Measurements from ENCODE around the gene PLXDC2.

DNA sequence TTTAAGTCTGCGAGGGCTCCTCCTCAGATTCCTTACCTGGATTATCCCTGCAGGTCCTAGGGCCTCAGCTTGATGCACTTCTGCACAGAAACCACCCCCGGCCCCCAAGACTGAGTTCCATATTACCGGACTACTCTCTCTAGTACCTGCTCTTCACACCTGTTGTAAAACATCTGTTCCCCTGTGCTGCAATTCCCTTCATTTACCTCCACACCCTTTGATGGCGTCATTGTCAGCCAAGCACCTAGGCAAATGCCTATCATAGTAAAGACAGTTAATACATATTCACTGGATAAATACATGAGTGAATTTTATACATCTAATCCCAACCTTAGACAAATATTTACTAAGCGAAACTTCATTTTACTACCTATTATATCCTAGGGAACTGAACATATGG lies 275.5 kb downstream of the PLXDC2 start:
- TF ChIP-seq, protein P1, sequence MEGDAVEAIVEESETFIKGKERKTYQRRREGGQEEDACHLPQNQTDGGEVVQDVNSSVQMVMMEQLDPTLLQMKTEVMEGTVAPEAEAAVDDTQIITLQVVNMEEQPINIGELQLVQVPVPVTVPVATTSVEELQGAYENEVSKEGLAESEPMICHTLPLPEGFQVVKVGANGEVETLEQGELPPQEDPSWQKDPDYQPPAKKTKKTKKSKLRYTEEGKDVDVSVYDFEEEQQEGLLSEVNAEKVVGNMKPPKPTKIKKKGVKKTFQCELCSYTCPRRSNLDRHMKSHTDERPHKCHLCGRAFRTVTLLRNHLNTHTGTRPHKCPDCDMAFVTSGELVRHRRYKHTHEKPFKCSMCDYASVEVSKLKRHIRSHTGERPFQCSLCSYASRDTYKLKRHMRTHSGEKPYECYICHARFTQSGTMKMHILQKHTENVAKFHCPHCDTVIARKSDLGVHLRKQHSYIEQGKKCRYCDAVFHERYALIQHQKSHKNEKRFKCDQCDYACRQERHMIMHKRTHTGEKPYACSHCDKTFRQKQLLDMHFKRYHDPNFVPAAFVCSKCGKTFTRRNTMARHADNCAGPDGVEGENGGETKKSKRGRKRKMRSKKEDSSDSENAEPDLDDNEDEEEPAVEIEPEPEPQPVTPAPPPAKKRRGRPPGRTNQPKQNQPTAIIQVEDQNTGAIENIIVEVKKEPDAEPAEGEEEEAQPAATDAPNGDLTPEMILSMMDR (IDR thresholded peaks at IDR 0.05; ENCODE audit: low read length), result no peak
- TF ChIP-seq EZH2 (IDR thresholded peaks at IDR 0.05; ENCODE audit: borderline replicate concordance, low read length), result no peak
